Psoas muscle (tissue), 8 donors: ENCODE results near the gene RWDD1. TPM values are rescaled to one million over a fixed set of nuclear protein-coding genes. Genes with fewer than 3 reads are reported as not detected.

ENCODE experiments used
- ATAC-seq, 4 donors: fragments of 200-7000 bp; cut with Tn5 transposase; one replicate each; pipeline ENCODE4 v1.9.1; 2020; ENCODE audit warnings: moderate library complexity in 3 of 4, mild to moderate bottlenecking in 2 of 4
- DNase-seq, 2 donors: peaks; one replicate each; pipeline ENCODE4 v3.0.0-alpha.2; 2020
- H3K27ac ChIP-seq: fragments of 200-600 bp; one replicate; pipeline ENCODE4 v1.8.0; 2022
- H3K27me3 ChIP-seq, 3 donors: fragments of 200-600 bp in 1 of 3; one replicate each; pipeline versions ENCODE4 v1.6.1 to v1.8.0; 2013 to 2022; ENCODE audit warnings: low read length in 2 of 3, mild to moderate bottlenecking in 2 of 3, moderate library complexity in 1 of 3; ENCODE audit not compliant: insufficient read depth in 3 of 3
- H3K36me3 ChIP-seq, 2 donors: fragments of 200-600 bp in 1 of 2; one replicate each; pipeline versions ENCODE4 v1.6.1 to v1.8.0; 2013 to 2022; ENCODE audit warnings: low read depth in 1 of 2, mild to moderate bottlenecking in 1 of 2, moderate library complexity in 1 of 2; ENCODE audit not compliant: insufficient read depth in 1 of 2
- H3K4me1 ChIP-seq: fragments of 200-600 bp; one replicate; pipeline ENCODE4 v1.8.0; 2022
- H3K4me3 ChIP-seq: fragments of 200-600 bp; one replicate; pipeline ENCODE4 v1.8.0; 2022; ENCODE audit warnings: mild to moderate bottlenecking
- H3K9me3 ChIP-seq: fragments of 200-600 bp; one replicate; pipeline ENCODE4 v1.8.0; 2022
- CTCF ChIP-seq: fragments of 200-600 bp; IDR thresholded peaks from one replicate; pipeline ENCODE4 v1.8.0; 2022; ENCODE audit warnings: antibody characterized with exemption
- WGBS, 3 donors: extraction: QIAGEN DNeasy Blood & Tissue Kit; methylation state at CpG; one replicate each; pipeline versions ENCODE4 v1.1.6 to v1.1.7; 2013; 5-methylcytosine and 5-hydroxymethylcytosine counted together
- intact Hi-C, 2 donors: fragments of 100-400 bp; cut with DNase I; formaldehyde crosslinking; loops; one replicate each; pipeline versions ENCODE4 v1.11.0 to v1.14.2; 2022
- polyA plus RNA-seq, 3 donors: library from polyadenylated mRNA; stranded (reverse); fragments of 200-250 nt; gene quantifications; one replicate each; pipeline ENCODE4 v1.2.3, GENCODE V29; 2013
- total RNA-seq, 4 donors: library from RNA; stranded (reverse); fragmentation: NEBNext Ultra II Directional in 2 of 4; extraction: Animal tissue kit (Norgen Biotek cat#: 25700) in 2 of 4; gene quantifications; one replicate each; pipeline versions ENCODE4 v1.2.1 to v1.2.4, GENCODE V29; 2021 to 2023
- donor health status: healthy with polysubstance abuse.
- donor health status: DM: no; HTN: no; CAD: no; lungs with moderate emphysema.
- donor health status: Bipolar disorder and iron deficiency.
- donor health status: healthy.
- donor health status: DM: yes; HTN: yes; CAD: no.
- donor health status: DM: no; HTN: no; CAD: no.
- donor health status: DM: no; HTN: no; CAD: no.
- donor health status: DM: yes; HTN: yes; CAD: no.

Gene RWDD1
- total and polyA plus RNA-seq, 7 donors = 49.5 to 153 (median 71.4) TPM

- no peak for TF ChIP-seq CTCF
- Histone ChIP-seq H3K27me3 (no peaks in the 10 kb centered on the region), H3K27ac (no peak overlapping the region), H3K36me3 (no peaks in the 10 kb centered on the region), H3K4me1 (no peaks in the 10 kb centered on the region), H3K9me3 (no peaks in the 10 kb centered on the region), H3K4me3 (no peak overlapping the region)
- ATAC-seq (no peak), DNase-seq (no peak)
- intact Hi-C loops = no loop called here
- WGBS, 3 donors = 55 to 65% (median 62%) methylated on average over 3 of the region's 3 CpGs
Measured at GRCh38 chr6:116624036-116624805, 52.9 kb downstream of the RWDD1 start.

GRCh38 chr6:116625872-116626271, 54.6 kb downstream of the RWDD1 start:
- Histone ChIP-seq H3K4me1 (no peaks in the 10 kb centered on the region), H3K27me3 (no peaks in the 10 kb centered on the region), H3K36me3 (no peaks in the 10 kb centered on the region), H3K27ac (no peak overlapping the region), H3K9me3 (no peaks in the 10 kb centered on the region), H3K4me3 (no peak overlapping the region)
- no peak for TF ChIP-seq CTCF
- intact Hi-C loops = no loop called here
- DNase-seq (no peak), ATAC-seq (no peak)
- WGBS, 3 donors = 93 to 98% (median 97%) methylated on average over 3 of the region's 3 CpGs

- ATAC-seq = no peak
- H3K4me3 ChIP-seq = no peak overlapping the region
- peaks cover 0 to 19% of the 10 kb centered on the region in 2 donors for H3K36me3 ChIP-seq
- WGBS, 3 donors = 70 to 76% (median 75%) methylated on average over 5 of the region's 5 CpGs
- no peak for TF ChIP-seq CTCF
- no peaks in the 10 kb centered on the region for H3K9me3 ChIP-seq
- H3K27ac ChIP-seq = no peak overlapping the region
- intact Hi-C loops = no loop called here
- DNase-seq = no peak
- H3K27me3 ChIP-seq = no peaks in the 10 kb centered on the region
- H3K4me1 ChIP-seq = no peaks in the 10 kb centered on the region
Measured at GRCh38 chr6:116629563-116629981, 58.3 kb downstream of the RWDD1 start.

- Histone ChIP-seq H3K27me3 (no peaks in the 10 kb centered on the region), H3K9me3 (no peaks in the 10 kb centered on the region), H3K4me1 (no peaks in the 10 kb centered on the region), H3K27ac (no peak overlapping the region), H3K36me3 (peaks cover 0 to 19% of the 10 kb centered on the region in 2 donors), H3K4me3 (no peak overlapping the region)
- WGBS, 3 donors = 67 to 74% (median 73%) methylated on average over 5 of the region's 5 CpGs
- DNase-seq (no peak), ATAC-seq (no peak)
- no peak for TF ChIP-seq CTCF
- intact Hi-C loops = no loop called here
Measured at GRCh38 chr6:116631379-116631990, 60.2 kb downstream of the RWDD1 start.
